Mesodermal cell (in vitro differentiated cells): ENCODE results near the gene TIMP3.

ENCODE experiments used
- H3K27ac ChIP-seq: 2 replicates; pipeline ENCODE4 v1.7.0; 2013; ENCODE audit warnings: mild to moderate bottlenecking, low read depth, low read length, moderate library complexity; ENCODE audit not compliant: severe bottlenecking
- H3K36me3 ChIP-seq: 2 replicates; pipeline ENCODE4 v1.7.1; 2013; ENCODE audit warnings: mild to moderate bottlenecking, low read length, moderate library complexity; ENCODE audit not compliant: control insufficient read depth, insufficient read depth
- H3K4me1 ChIP-seq: one replicate; pipeline ENCODE4 v1.7.1; 2013; ENCODE audit warnings: mild to moderate bottlenecking, low read length; ENCODE audit not compliant: insufficient read depth, control insufficient read depth, poor library complexity, severe bottlenecking
- H3K4me3 ChIP-seq: 2 replicates; pipeline ENCODE4 v1.7.0; 2013; ENCODE audit warnings: low read length, control low read depth, mild to moderate bottlenecking; ENCODE audit not compliant: insufficient read depth, poor library complexity, severe bottlenecking; ENCODE audit errors: extremely low read depth
- H3K9me3 ChIP-seq: 2 replicates; pipeline ENCODE4 v1.7.1; 2013; ENCODE audit warnings: mild to moderate bottlenecking, low read length, moderate library complexity; ENCODE audit not compliant: control insufficient read depth
- WGBS, 2 experiments: methylation state at CpG; one replicate each; pipeline ENCODE4 v1.1.5; 2013; ENCODE audit warnings: missing lambda C conversion rate in 2 of 2; ENCODE audit not compliant: insufficient coverage in 2 of 2; 5-methylcytosine and 5-hydroxymethylcytosine counted together

The TIMP3 gene

DNA sequence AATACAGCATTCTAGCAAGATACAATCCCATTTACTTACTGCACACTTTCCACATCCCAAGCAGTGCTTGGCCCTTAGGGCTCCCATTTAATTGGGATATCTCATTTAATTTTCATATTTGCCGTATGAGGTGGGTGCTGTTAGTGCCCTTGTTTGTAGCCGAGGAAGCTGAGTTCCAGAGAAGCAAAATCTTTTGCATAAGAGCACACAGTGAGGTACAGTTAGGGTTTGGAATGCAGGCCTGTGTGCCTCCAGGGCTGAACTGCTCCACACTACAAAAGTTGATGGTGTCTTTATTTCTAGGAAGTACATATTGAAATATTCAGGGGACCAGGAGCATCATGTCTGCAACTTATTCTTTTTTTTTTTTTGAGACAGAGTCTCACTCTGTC lies 15.5 kb upstream of the TIMP3 start:
- Histone ChIP-seq H3K4me3 (no peak overlapping the region), H3K36me3 (no peaks in the 10 kb centered on the region), H3K9me3 (peaks cover 6% of the 10 kb centered on the region), H3K27ac (no peak overlapping the region), H3K4me1 (peaks cover 19% of the 10 kb centered on the region)
- WGBS, 2 experiments: 92% methylated on average over 2 of the region's 2 CpGs; no CpG with 5 or more reads in 1 of the 2 experiments

DNA sequence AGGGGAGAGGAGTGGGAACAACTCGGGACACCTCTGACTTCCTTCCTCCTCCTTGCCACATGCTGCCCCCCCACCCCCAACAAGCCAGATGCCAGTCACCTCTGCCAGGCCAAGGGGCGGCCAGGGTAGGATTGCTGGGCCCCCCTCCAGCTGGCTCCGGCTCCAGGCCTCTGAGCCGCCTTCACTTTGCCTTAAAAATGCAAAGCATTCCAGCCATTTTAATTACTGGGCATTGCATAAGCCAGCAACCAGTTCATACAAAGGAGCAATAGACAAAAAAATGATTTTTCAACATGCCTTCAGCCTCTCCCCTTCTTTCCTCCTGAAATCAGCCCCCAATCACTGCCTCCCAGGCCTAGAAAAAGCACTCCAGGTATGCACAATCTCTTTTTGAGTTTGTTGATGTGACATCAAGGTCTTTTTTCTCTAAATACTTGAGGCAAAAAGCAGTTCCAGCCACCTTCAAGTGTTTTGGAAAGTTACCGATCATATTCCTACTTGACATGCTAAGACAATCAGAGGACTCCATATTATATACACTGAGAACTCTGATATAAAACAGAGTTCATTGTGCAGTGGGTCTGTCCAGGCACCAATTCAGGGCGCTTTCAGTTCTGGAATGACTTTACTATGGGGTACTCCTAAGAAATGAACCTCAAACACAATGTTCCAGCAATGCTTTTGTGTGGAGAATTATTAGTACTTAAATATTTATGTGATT lies 12.4 kb upstream of the TIMP3 start:
- H3K27ac ChIP-seq: peak overlapping the region; percentile 82
- peaks cover 6% of the 10 kb centered on the region for H3K9me3 ChIP-seq
- 84 to 100% methylated on average over 2 of the region's 6 CpGs for WGBS, 2 experiments
- H3K36me3 ChIP-seq: no peaks in the 10 kb centered on the region
- no peak overlapping the region for H3K4me3 ChIP-seq
- peaks cover 19% of the 10 kb centered on the region for H3K4me1 ChIP-seq

DNA sequence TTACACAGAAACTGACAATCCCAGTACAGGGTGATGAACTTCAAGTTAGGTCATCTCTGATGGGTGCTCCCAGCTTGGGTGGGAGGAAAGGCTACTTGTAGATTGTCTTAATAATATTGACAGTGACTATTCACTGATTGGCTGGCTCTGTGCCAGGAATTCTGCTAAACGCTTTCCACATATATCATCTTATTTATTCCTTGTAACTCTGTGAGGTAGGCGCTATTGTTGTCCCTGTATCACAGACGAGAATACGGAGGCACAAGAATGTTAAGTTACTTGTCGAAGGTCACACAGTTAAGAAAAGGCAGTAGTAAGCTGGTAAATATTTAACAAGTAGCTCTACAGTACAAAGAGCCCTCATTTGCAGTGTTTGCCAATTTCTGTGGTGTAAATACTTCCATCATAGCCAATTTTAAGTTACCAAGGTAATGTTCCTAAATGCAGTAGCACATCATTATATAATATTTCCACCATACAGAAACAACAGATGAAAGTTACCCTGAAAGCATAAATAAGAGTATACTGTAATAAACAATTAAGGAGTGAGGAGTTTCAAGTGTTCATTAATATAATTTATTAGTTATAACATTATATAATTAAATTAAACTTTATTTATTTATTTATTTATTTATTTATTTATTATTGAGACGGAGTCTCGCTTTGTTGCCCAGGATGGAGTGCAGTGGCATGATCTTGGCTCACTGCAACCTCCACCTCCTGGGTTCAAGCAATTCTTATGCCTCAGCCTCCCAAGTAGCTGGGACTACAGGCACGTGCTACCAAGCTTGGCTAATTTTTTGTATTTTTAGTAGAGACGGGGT lies 11.5 kb upstream of the TIMP3 start:
- no peaks in the 10 kb centered on the region for H3K36me3 ChIP-seq
- H3K4me3 ChIP-seq: no peak overlapping the region
- peak overlapping the region; percentile 82 for H3K27ac ChIP-seq
- peaks cover 15% of the 10 kb centered on the region for H3K4me1 ChIP-seq
- H3K9me3 ChIP-seq: peaks cover 6% of the 10 kb centered on the region
- WGBS, 2 experiments: 72 to 85% methylated on average over 2 to 4 of the region's 9 CpGs

DNA sequence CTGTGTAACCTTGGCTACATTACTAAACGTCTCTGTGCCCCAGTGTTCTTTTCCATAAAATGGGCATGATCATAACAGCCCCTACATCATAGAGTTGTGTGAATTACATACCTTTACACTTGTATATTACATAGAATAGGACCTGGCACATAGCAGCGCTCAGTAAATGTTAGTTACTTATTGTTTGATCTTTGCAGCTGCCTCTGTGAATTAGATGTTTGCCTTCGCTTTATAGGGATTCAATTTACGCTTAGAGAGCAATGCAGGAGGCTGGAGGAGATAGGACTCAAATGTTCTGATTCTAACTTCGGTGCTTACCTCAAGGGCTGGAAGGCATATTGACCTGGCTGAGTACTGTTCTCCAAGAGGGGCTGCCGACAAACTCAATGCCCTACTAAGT lies 10.4 kb upstream of the TIMP3 start:
- 94 to 96% methylated on average over 4 to 5 of the region's 6 CpGs for WGBS, 2 experiments
- no peaks in the 10 kb centered on the region for H3K36me3 ChIP-seq
- H3K9me3 ChIP-seq: peaks cover 6% of the 10 kb centered on the region
- no peak overlapping the region for H3K4me3 ChIP-seq
- no peak overlapping the region for H3K27ac ChIP-seq
- peaks cover 9% of the 10 kb centered on the region for H3K4me1 ChIP-seq

DNA sequence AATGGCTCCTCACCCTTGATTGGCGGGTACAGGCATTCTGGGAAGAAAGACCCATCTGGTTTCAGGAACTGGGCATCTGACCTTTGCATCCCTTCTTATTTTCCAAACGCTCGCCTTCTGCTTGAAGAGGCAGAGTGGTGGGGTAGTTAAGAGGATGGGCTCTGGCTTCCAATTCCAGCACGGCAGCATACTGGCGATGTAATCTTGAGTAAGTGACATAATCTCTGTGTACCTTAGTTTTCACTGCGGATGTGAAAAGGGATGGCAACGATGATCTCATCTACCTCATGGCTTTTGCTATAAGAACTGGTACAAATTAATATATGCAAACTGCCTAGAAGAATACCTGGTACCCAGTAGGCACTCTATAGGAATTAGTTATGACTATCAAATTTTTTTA lies 10.0 kb upstream of the TIMP3 start:
- H3K36me3 ChIP-seq: no peaks in the 10 kb centered on the region
- WGBS, 2 experiments: 75 to 95% methylated on average over 2 to 5 of the region's 7 CpGs
- H3K9me3 ChIP-seq: peaks cover 6% of the 10 kb centered on the region
- no peak overlapping the region for H3K27ac ChIP-seq
- H3K4me1 ChIP-seq: peaks cover 9% of the 10 kb centered on the region
- H3K4me3 ChIP-seq: no peak overlapping the region

DNA sequence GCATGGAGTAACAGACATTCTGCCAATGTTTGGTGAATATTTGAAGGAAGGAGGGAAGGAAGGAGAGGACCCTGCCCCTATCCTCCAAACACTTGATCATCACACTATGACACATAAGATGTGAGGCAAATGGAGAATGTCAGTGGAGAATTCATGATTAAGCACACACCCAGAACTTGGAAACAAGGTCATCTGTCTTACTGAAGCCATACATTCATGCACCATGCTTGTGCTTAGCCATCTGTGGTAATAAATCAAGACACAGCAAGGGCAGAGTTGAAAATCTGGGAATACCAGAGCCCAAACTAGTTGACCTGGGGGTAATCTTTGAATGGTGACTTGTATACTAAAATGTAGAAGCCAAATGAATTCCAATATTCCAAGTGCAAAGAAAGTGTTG lies 7.9 kb upstream of the TIMP3 start:
- Histone ChIP-seq H3K9me3 (no peaks in the 10 kb centered on the region), H3K4me3 (no peak overlapping the region), H3K27ac (no peak overlapping the region), H3K36me3 (no peaks in the 10 kb centered on the region), H3K4me1 (peaks cover 9% of the 10 kb centered on the region)

DNA sequence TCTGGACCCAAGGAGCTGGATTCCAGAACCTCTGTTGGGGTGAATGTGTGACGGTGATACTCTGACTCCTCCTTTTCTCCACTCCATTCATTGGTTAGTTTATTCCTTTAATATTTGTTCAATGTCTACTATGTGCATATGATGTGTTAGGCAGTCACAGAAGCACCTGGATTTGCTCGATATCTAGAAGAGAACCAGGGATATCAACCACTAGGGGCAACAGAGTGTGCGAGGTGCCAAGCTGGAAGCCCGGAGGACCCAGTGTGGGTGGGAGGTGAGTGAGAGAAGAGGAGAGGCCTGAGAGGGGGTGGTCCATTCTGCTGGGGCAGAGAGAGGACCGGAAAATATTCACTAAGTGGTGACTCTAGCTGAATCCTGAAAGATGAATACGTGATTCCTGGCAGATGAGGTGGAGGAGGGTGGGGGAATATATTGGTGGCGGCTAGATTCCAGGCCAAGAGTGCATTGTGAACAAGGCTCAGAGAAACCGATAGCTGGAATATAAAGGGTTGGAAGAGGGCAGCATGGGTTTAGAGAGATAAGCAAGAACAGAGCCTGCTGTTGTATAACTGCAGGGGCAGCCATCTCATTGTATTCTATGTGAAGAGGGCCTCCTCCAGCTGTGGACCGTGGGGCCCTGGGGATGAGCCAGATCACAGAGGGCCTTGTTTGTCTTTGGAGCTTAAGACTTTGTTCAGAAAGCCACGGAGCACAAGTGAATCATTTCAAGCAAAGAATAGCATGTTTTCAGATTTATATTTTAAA lies 6.9 kb upstream of the TIMP3 start:
- 82 to 89% methylated on average over 8 of the region's 10 CpGs for WGBS, 2 experiments
- no peak overlapping the region for H3K27ac ChIP-seq
- H3K4me3 ChIP-seq: no peak overlapping the region
- peaks cover 4% of the 10 kb centered on the region for H3K4me1 ChIP-seq
- no peaks in the 10 kb centered on the region for H3K36me3 ChIP-seq
- H3K9me3 ChIP-seq: no peaks in the 10 kb centered on the region

DNA sequence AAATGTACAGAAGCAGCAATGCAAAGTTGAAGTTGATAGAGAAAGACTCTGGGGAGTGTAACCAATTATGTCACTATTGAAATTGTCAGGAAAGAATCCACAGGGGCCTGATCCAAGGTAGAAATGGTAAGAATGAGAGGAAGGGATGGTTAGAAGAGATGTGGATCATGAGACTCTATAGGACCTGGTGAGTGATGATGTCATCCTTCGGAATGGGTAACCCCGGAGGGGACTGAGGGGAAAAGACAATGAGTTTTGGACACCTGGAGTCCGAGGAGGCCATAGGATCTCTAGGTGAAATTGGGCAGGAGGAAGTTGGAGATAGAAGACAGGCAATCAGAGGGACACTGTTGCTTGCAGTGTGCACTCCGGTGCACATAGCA lies 6.3 kb upstream of the TIMP3 start:
- no peak overlapping the region for H3K4me3 ChIP-seq
- WGBS, 2 experiments: 95 to 98% methylated on average over 4 of the region's 4 CpGs
- no peaks in the 10 kb centered on the region for H3K9me3 ChIP-seq
- H3K4me1 ChIP-seq: peaks cover 5% of the 10 kb centered on the region
- no peaks in the 10 kb centered on the region for H3K36me3 ChIP-seq
- H3K27ac ChIP-seq: no peak overlapping the region

DNA sequence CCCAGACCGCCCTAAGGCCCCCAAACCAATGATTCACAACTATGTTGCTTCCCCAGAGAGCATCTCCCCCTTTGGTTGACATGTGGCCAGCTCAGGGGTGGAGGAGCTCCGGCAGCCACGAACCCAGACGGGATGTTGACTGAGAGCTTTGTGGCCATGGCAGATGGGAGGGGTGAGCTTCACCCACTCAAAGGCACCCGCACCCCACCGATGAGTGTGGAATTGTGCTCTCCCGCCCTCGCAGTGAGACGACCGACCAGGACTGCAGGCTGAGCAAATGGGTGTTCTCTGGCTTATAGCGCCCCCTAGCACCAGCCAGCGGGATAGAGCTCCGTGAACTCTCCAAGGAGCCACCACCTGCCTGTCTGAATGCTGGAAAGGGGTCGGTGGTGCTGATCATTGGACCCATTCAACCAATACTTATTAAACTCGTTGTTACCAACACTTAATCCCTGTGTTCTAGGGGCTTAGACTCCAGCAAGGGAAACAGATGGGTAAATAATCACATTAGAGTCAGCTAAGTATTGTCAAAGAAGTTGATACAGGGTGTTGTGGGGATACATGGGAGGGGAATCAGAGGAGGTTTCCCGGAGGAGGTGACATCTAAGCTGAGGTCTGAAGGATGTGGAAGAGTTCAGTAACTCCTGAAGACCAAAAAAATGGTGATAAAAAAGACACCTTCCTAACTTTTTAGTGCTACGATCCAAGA lies 4.5 kb upstream of the TIMP3 start:
- Histone ChIP-seq H3K36me3 (no peaks in the 10 kb centered on the region), H3K4me3 (no peak overlapping the region), H3K27ac (no peak overlapping the region), H3K4me1 (peaks cover 7% of the 10 kb centered on the region), H3K9me3 (no peaks in the 10 kb centered on the region)
- WGBS, 2 experiments: 25 to 33% methylated on average over 12 to 14 of the region's 17 CpGs

DNA sequence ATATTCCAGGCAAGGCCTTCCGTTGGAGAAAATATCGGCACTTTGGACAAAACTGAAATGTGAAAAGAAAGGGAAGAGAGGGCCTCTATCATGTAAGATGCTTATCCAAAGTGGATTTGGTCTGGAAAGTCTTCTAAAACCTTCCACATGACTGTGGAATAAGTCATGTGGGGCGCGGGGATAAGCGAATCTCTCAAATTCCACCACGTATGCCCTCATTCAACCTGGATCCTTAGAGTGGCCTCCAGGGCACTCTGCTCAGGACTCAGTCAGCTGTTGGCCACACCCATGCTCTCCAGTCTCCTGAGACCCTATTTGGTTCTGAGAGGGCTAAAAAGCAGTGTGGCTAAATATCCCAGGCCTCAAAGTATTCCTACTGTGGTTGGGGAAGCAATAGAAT lies 2.0 kb upstream of the TIMP3 start:
- no peak overlapping the region for H3K4me3 ChIP-seq
- peaks cover 21% of the 10 kb centered on the region for H3K4me1 ChIP-seq
- 87 to 93% methylated on average over 3 to 5 of the region's 6 CpGs for WGBS, 2 experiments
- no peak overlapping the region for H3K27ac ChIP-seq
- no peaks in the 10 kb centered on the region for H3K36me3 ChIP-seq
- no peaks in the 10 kb centered on the region for H3K9me3 ChIP-seq
